Sigmoid colon (tissue), 7 donors: ENCODE data around the gene ACSM3. TPM values are rescaled to one million over a fixed set of nuclear protein-coding genes. Genes with fewer than 3 reads are reported as not detected.

Source experiments
- DNase-seq: peaks from one replicate; pipeline ENCODE4 v3.0.0-alpha.2; 2019
- H3K27ac ChIP-seq, 4 donors: fragments of 200-600 bp; sonication (generic); one replicate each; pipeline ENCODE4 v1.5.1; 2016 to 2019; ENCODE audit warnings: mild to moderate bottlenecking in 1 of 4
- H3K27me3 ChIP-seq, 3 donors: fragments of 200-600 bp; sonication (generic); one replicate each; pipeline ENCODE4 v1.5.1; 2019; ENCODE audit warnings: mild to moderate bottlenecking in 1 of 3
- H3K36me3 ChIP-seq, 4 donors: fragments of 200-600 bp; sonication (generic); one replicate each; pipeline ENCODE4 v1.5.1; 2016 to 2019
- H3K4me1 ChIP-seq, 4 donors: fragments of 200-600 bp; sonication (generic); one replicate each; pipeline ENCODE4 v1.5.1; 2017 to 2019
- H3K4me3 ChIP-seq, 4 donors: fragments of 200-600 bp; sonication (generic); one replicate each; pipeline ENCODE4 v1.5.1; 2017 to 2019; ENCODE audit warnings: mild to moderate bottlenecking in 2 of 4, moderate library complexity in 1 of 4
- H3K9me3 ChIP-seq, 4 donors: fragments of 200-600 bp in 3 of 4; sonication (generic) in 3 of 4; one replicate each; pipeline versions ENCODE4 v1.5.1 to v1.6.1; 2013 to 2019
- CTCF ChIP-seq, 4 experiments: fragments of 450-650 bp in 3 of 4; fragments of 200-600 bp in 1 of 4; IDR thresholded peaks; one replicate each; pipeline ENCODE4 v1.5.1; 2016 to 2019; ENCODE audit warnings: antibody characterized with exemption in 4 of 4, mild to moderate bottlenecking in 3 of 4, moderate library complexity in 2 of 4
- EP300 ChIP-seq, 4 donors: sonication (generic); formaldehyde crosslinking; IDR thresholded peaks; one replicate each; pipeline ENCODE4 v1.6.1; 2017; ENCODE audit warnings: antibody characterized with exemption in 4 of 4
- POLR2A ChIP-seq, 2 donors: fragments of 450-650 bp; IDR thresholded peaks; one replicate each; pipeline ENCODE4 v1.6.1; 2016; ENCODE audit warnings: antibody characterized with exemption in 2 of 2, mild to moderate bottlenecking in 2 of 2, moderate library complexity in 2 of 2
- POLR2AphosphoS5 ChIP-seq, 4 donors: sonication (generic); formaldehyde crosslinking; IDR thresholded peaks; one replicate each; pipeline ENCODE4 v1.6.1; 2017; ENCODE audit warnings: antibody characterized with exemption in 4 of 4
- WGBS, 2 donors: extraction: QIAGEN DNeasy Blood & Tissue Kit; methylation state at CpG; one replicate each; pipeline ENCODE4 v1.1.7; 2013; 5-methylcytosine and 5-hydroxymethylcytosine counted together
- intact Hi-C: fragments of 100-400 bp; cut with DNase I; formaldehyde crosslinking; loops from one replicate; pipeline ENCODE4 v1.15.1; 2023
- polyA plus RNA-seq, 3 donors: library from polyadenylated mRNA; stranded (reverse); fragments of 200-250 nt; gene quantifications; one replicate each; pipeline ENCODE4 v1.2.3, GENCODE V29; 2013
- total RNA-seq, 4 donors: library from RNA; depleted of rRNA; stranded (reverse); fragments of >200 nt; gene quantifications; one replicate each; pipeline ENCODE4 v1.1.0, GENCODE V29; 2016
- donor health status: healthy with polysubstance abuse.
- donor health status: Bipolar disorder and iron deficiency.
- donor health status: healthy.

ACSM3 gene
- total and polyA plus RNA-seq, 7 donors: 12.5 to 25.7 (median 16.2) TPM

GRCh38 chr16:20729141-20729540 lies 34.7 kb upstream of the ACSM3 start:
- Histone ChIP-seq H3K9me3 (no peaks in the 10 kb centered on the region), H3K4me1 (peaks cover 0 to 2% (median 0%) of the 10 kb centered on the region in 4 donors), H3K4me3 (no peak overlapping the region), H3K36me3 (peaks cover 0 to 6% (median 0%) of the 10 kb centered on the region in 4 donors), H3K27me3 (no peaks in the 10 kb centered on the region), H3K27ac (no peak overlapping the region)
- intact Hi-C loops: no loop called here
- 84 to 85% methylated on average over 3 of the region's 3 CpGs for WGBS, 2 donors
- DNase-seq: no peak
- TF ChIP-seq POLR2AphosphoS5 (IDR thresholded peaks at IDR 0.05) (no peak), EP300 (IDR thresholded peaks at IDR 0.05) (no peak), POLR2A (IDR thresholded peaks at IDR 0.05) (no peak), CTCF (IDR thresholded peaks at IDR 0.05) (no peak)

DNA sequence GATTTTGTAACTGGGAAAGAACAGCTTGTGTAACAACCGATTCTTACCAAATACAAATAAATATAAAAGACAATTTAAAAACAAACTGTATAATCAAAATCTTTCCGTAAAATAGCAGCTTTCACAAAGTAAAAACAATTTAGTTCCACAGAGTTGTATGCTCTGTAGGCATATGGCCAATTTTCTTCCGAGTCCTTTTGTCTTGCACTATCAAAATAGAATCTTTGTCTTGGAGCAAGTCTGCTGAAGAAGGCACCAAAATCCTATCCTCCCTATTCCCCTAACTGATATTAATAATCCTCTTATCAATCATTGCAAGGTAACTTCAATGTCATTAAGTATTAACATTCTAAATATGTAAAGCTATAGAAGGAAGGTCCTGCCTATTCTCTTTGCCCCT lies 29.8 kb upstream of the ACSM3 start:
- 83 to 90% methylated on average over 3 of the region's 3 CpGs for WGBS, 2 donors
- Histone ChIP-seq H3K4me3 (no peak overlapping the region), H3K27me3 (no peaks in the 10 kb centered on the region), H3K4me1 (peaks cover 0 to 22% (median 8%) of the 10 kb centered on the region in 4 donors), H3K27ac (peak overlapping the region; percentile 17 to 47 (median 36)), H3K9me3 (no peaks in the 10 kb centered on the region), H3K36me3 (peaks cover 6 to 54% (median 19%) of the 10 kb centered on the region in 4 donors)
- intact Hi-C loops: no loop called here
- no peak for DNase-seq
- no peak for TF ChIP-seq POLR2AphosphoS5 (IDR thresholded peaks at IDR 0.05)
- no peak for TF ChIP-seq CTCF (IDR thresholded peaks at IDR 0.05)
- no peak for TF ChIP-seq EP300 (IDR thresholded peaks at IDR 0.05)
- TF ChIP-seq POLR2A (IDR thresholded peaks at IDR 0.05): no peak

GRCh38 chr16:20734782-20735181 lies 29.0 kb upstream of the ACSM3 start:
- Histone ChIP-seq H3K4me3 (no peak overlapping the region), H3K36me3 (peaks cover 6 to 54% (median 19%) of the 10 kb centered on the region in 4 donors), H3K9me3 (no peaks in the 10 kb centered on the region), H3K27me3 (no peaks in the 10 kb centered on the region), H3K27ac (peak overlapping the region; percentile 17 to 47 (median 36)), H3K4me1 (peaks cover 0 to 29% (median 15%) of the 10 kb centered on the region in 4 donors)
- no peak for DNase-seq
- 65 to 81% methylated on average over 3 of the region's 3 CpGs for WGBS, 2 donors
- no peak for TF ChIP-seq POLR2A (IDR thresholded peaks at IDR 0.05)
- intact Hi-C loops: no loop called here

GRCh38 chr16:20735490-20735889 lies 28.3 kb upstream of the ACSM3 start:
- TF ChIP-seq POLR2AphosphoS5 (IDR thresholded peaks at IDR 0.05): no peak
- TF ChIP-seq CTCF (IDR thresholded peaks at IDR 0.05): no peak
- no peak for TF ChIP-seq EP300 (IDR thresholded peaks at IDR 0.05)
- TF ChIP-seq POLR2A (IDR thresholded peaks at IDR 0.05): no peak
- H3K36me3 ChIP-seq: peaks cover 6 to 54% (median 19%) of the 10 kb centered on the region in 4 donors
- H3K27ac ChIP-seq: peak overlapping the region in 1 of 4 donors; percentile 43
- WGBS, 2 donors: 89 to 94% methylated on average over 1 of the region's 1 CpG
- H3K4me1 ChIP-seq: peaks cover 0 to 36% (median 22%) of the 10 kb centered on the region in 4 donors
- no peak overlapping the region for H3K4me3 ChIP-seq
- no peaks in the 10 kb centered on the region for H3K9me3 ChIP-seq
- intact Hi-C loops: no loop called here
- H3K27me3 ChIP-seq: no peaks in the 10 kb centered on the region
- DNase-seq: no peak

GRCh38 chr16:20740007-20740883 lies 23.6 kb upstream of the ACSM3 start:
- peaks cover 0 to 37% (median 25%) of the 10 kb centered on the region in 4 donors for H3K4me1 ChIP-seq
- DNase-seq: no peak
- intact Hi-C loops: loop anchor here (2.0 to 5.0 kb wide), 2 partner anchors 67 to 161 kb away; partner anchors contain the start of genes DCUN1D3, ERI2, LYRM1 and REXO5
- TF ChIP-seq POLR2AphosphoS5 (IDR thresholded peaks at IDR 0.05) (no peak), CTCF (IDR thresholded peaks at IDR 0.05) (peak in 3 of 4 experiments; percentile 9 to 20 (median 13))
- peaks cover 6 to 38% (median 19%) of the 10 kb centered on the region in 4 donors for H3K36me3 ChIP-seq
- H3K9me3 ChIP-seq: no peaks in the 10 kb centered on the region
- H3K27me3 ChIP-seq: no peaks in the 10 kb centered on the region
- WGBS, 2 donors: 29 to 50% methylated on average over 11 of the region's 11 CpGs
- peak overlapping the region; percentile 66 to 99 (median 90) for H3K4me3 ChIP-seq
- peak overlapping the region; percentile 92 to 100 (median 98) for H3K27ac ChIP-seq
